ENCODE results near the gene SAMD4A. TPM values are rescaled to one million over a fixed set of nuclear protein-coding genes. Genes with fewer than 3 reads are reported as not detected.

SAMD4A gene
- total RNA-seq, 3 donors from 2014 or later, result 5.4 to 8.1 (median 7.6) TPM

DNA sequence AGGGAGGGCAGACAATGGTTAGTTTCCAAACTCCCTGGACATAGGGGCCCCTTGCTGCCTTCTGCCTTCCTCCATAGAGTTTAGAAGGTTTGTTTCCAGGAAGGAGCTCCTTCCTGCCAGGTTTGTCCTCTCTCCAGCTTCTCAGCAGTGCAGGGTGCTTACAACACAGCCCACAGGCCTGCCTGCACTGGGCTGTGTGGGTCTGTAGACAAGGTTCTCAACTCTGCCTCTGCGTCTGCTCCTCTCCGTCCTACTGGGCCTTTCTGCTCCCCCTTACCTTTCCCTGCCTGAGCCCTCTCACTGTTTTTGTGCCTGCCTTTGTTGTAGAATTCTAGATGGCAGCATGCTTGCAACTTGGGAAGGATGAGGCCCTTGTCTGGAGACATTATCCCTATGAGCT is 124.0 kb downstream of the SAMD4A start:
- Mint-ChIP-seq H3K9me3 (no peaks in the 10 kb centered on the region), H3K36me3 (ENCODE audit: insufficient read depth) (no peaks in the 10 kb centered on the region), H3K4me1 (ENCODE audit: low read depth) (peaks cover 4% of the 10 kb centered on the region), H3K4me3 (no peak overlapping the region), H3K27me3 (ENCODE audit: low read depth) (peaks cover 23% of the 10 kb centered on the region)
- ATAC-seq (no peak), DNase-seq (no peak)

DNA sequence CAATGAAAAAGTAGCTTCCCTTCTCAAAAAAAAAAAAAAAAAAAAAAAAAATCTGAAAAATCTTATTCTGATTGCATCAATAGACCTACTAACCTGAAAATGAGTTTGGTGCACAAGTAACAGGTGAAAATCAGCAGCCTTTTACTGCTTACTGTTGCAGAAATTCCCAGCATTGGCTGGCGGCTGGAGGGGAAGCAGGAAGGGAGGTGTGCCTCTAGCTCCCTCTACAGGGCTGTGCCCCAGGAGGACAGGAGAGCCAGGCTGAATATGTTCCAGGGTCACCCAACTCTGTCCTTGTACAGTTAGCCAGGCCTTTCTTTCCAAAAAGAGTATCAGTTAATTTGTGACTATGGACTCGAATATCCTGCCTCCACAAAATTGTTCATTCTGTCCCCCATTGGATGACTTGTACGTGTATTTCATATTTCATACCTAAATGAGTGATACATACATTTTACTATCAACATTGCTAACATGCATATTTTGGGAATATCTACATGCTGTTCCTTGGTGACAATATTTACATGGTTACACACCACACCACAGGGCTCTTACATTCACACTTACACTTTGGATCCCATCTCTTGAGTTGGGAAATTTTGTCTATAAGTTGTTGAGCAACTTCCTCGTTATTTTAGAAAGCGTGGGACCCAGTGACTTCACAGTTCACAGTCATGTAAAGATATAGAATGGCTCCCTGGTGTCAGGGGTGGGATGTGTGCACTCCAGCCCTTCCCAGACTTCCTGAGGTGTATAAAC is 124.8 kb downstream of the SAMD4A start:
- peaks cover 4% of the 10 kb centered on the region for H3K4me1 Mint-ChIP-seq (ENCODE audit: low read depth)
- DNase-seq, result peak; percentile 35
- H3K27me3 Mint-ChIP-seq (ENCODE audit: low read depth), result peaks cover 20% of the 10 kb centered on the region
- H3K9me3 Mint-ChIP-seq, result no peaks in the 10 kb centered on the region
- H3K4me3 Mint-ChIP-seq, result no peak overlapping the region
- H3K36me3 Mint-ChIP-seq (ENCODE audit: insufficient read depth), result no peaks in the 10 kb centered on the region
- peak in 1 of 2 donors; percentile 56 for ATAC-seq

DNA sequence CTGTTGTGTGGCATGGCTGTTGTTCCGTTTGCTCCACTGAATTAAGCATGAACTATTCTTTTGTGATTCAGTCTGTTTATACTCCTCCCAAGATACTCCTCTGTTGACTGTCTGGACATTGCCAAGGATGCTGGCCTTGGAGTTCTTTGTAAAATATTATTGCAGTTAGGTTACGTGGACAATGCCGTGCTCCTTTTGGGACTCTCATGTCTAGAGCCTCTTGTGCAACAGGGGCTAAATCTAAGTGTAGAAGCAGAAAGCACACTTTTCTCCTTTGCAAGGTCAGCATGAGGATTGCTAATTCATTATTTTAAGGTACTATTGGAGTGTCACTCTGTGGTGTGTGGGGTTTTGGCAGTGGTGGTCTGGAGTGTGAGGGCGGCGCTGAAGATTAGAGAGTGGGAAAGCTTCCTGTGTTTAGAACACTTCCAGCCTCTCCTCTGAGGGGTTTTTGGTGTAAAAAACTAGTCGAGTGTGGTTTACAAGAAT is 125.4 kb downstream of the SAMD4A start:
- no peak for DNase-seq
- Mint-ChIP-seq H3K4me3 (no peak overlapping the region), H3K4me1 (ENCODE audit: low read depth) (peaks cover 4% of the 10 kb centered on the region), H3K27me3 (ENCODE audit: low read depth) (peaks cover 22% of the 10 kb centered on the region), H3K9me3 (no peaks in the 10 kb centered on the region), H3K36me3 (ENCODE audit: insufficient read depth) (no peaks in the 10 kb centered on the region)
- no peak for ATAC-seq

DNA sequence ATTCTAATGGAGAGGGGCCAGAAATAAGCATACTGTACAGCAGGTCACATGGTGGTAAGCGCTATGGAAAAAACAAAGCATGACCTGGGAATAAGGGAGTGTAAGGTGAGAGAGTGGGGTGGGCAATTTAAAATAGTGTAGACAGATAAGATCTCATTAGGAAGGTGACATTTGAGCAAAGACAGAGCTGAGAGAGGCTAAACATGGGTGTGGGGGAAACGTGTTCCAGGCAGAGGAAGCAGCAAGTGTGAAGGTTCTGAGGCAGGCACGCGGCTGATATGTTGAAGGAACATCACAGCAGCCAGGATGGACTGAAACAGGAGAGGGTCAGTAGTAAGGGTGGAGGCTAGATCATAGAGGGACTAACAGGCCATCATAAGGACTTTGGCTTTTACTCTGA is 126.8 kb downstream of the SAMD4A start:
- ATAC-seq (no peak), DNase-seq (no peak)
- Mint-ChIP-seq H3K27me3 (ENCODE audit: low read depth) (peaks cover 19% of the 10 kb centered on the region), H3K4me3 (no peak overlapping the region), H3K4me1 (ENCODE audit: low read depth) (peaks cover 4% of the 10 kb centered on the region), H3K36me3 (ENCODE audit: insufficient read depth) (no peaks in the 10 kb centered on the region), H3K9me3 (no peaks in the 10 kb centered on the region)

DNA sequence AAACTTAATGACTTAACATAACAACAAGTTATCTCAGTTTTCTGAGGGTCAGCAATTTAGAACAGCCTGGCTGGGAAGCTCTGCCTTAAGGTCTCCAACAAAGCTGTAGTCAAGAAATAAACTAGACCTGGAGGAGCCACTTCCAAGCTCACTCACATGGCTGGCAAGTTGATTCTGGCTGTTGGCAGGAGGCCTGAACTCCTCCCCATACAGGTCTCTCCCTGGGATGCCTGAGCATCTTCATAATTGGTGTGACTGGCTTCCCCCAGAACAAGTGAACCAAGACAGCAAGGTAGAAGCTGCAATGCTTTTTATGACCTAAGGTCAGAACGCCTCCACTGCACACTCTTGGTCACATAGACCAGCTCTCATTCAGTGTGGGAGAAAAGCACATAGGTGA is 128.3 kb downstream of the SAMD4A start:
- H3K4me1 Mint-ChIP-seq (ENCODE audit: low read depth), result no peaks in the 10 kb centered on the region
- H3K36me3 Mint-ChIP-seq (ENCODE audit: insufficient read depth), result no peaks in the 10 kb centered on the region
- no peak for DNase-seq
- H3K27me3 Mint-ChIP-seq (ENCODE audit: low read depth), result peaks cover 17% of the 10 kb centered on the region
- H3K4me3 Mint-ChIP-seq, result no peak overlapping the region
- ATAC-seq, result no peak
- no peaks in the 10 kb centered on the region for H3K9me3 Mint-ChIP-seq

DNA sequence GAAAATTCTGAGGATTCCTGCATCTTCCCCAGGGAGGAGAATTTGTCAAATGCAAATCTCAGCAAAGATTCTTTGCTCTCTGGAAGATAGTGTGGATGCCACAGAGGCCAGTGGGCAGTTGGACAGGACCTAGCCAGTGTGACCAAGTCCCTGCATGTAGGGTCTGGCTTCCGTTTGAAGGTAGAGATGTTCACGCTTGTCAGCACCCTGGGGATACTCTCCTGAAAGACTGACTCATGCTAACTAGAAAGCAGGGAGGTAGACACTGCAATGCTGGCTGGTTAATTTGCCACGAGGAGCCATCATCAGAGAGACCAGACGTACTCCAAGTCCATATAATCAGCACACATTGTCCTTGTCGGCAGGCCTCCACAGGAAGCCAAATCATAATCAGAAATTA is 130.1 kb downstream of the SAMD4A start:
- Mint-ChIP-seq H3K4me3 (no peak overlapping the region), H3K9me3 (no peaks in the 10 kb centered on the region), H3K36me3 (ENCODE audit: insufficient read depth) (no peaks in the 10 kb centered on the region), H3K4me1 (ENCODE audit: low read depth) (no peaks in the 10 kb centered on the region), H3K27me3 (ENCODE audit: low read depth) (peaks cover 18% of the 10 kb centered on the region)
- DNase-seq (no peak), ATAC-seq (no peak)

DNA sequence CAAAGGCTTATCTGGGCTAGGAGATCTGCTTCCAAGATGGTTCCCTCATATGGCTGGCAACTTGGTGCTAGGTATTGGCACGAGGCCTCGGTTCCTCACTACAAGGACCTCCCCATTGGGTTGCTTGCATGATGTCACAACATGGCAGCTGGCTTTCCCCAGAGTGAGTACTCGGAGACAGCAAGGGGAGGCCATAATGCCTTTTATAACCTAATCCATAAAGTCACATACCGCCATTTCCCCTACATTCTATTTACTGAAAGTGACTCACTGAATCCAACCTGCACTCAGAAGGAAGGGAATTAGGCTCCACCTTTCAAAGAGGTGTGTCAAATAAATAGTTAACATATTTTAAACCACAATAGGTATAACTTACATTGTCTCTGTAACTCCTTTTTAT is 130.9 kb downstream of the SAMD4A start:
- H3K27me3 Mint-ChIP-seq (ENCODE audit: low read depth), result peaks cover 19% of the 10 kb centered on the region
- no peaks in the 10 kb centered on the region for H3K36me3 Mint-ChIP-seq (ENCODE audit: insufficient read depth)
- H3K4me3 Mint-ChIP-seq, result no peak overlapping the region
- H3K4me1 Mint-ChIP-seq (ENCODE audit: low read depth), result no peaks in the 10 kb centered on the region
- no peak for ATAC-seq
- DNase-seq, result no peak
- H3K9me3 Mint-ChIP-seq, result no peaks in the 10 kb centered on the region

DNA sequence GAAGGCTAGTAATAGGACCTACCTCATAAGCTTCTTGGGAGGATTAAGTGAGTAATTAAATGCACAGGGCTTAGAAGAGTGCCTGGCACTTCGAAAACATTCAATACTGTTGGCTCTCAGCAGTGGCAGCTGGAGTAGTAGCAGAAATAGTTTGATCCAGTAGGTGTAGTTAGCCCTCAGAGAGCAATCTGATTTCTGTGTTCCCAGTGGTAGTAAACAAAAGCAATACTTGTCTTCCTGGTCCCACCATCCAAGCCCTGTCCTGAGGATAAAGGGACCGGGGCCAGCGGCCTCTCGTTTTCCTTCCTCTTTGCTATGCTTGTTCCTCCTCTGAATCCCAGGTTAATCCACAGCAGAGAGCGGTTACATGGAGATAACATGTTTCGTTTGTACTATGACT is 131.6 kb downstream of the SAMD4A start:
- Mint-ChIP-seq H3K4me3 (no peak overlapping the region), H3K36me3 (ENCODE audit: insufficient read depth) (no peaks in the 10 kb centered on the region), H3K9me3 (no peaks in the 10 kb centered on the region), H3K4me1 (ENCODE audit: low read depth) (no peaks in the 10 kb centered on the region), H3K27me3 (ENCODE audit: low read depth) (peaks cover 18% of the 10 kb centered on the region)
- ATAC-seq (no peak), DNase-seq (no peak)

DNA sequence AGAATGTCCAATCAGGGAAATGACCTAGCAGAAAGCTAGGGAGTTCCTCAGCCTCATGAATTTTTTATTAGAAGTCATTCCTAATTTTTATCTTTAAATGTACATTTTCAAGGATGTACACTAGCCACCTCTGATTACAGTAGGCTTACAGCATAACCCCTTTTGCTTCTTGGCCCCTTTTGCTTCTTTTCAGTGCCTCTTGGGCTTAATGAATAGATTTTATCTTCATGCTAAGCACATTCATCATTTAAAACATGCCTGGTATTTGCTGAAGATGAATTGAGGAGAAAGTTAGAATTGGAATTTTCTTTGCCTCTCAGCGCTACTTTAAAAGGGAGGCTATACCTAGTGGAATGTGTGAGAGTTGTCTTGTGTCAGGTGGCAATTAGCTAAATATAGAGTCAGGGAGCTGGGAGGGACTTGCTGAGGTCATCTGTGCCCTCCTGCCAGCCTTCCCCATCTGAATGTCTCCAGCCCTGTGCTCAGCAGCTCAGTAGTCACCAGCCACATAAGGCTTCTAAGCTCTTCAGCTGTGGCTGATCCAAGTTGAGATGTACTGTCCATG is 132.1 kb downstream of the SAMD4A start:
- H3K36me3 Mint-ChIP-seq (ENCODE audit: insufficient read depth), result no peaks in the 10 kb centered on the region
- H3K9me3 Mint-ChIP-seq, result no peaks in the 10 kb centered on the region
- no peaks in the 10 kb centered on the region for H3K4me1 Mint-ChIP-seq (ENCODE audit: low read depth)
- no peak for ATAC-seq
- H3K27me3 Mint-ChIP-seq (ENCODE audit: low read depth), result peaks cover 13% of the 10 kb centered on the region
- no peak for DNase-seq
- no peak overlapping the region for H3K4me3 Mint-ChIP-seq

DNA sequence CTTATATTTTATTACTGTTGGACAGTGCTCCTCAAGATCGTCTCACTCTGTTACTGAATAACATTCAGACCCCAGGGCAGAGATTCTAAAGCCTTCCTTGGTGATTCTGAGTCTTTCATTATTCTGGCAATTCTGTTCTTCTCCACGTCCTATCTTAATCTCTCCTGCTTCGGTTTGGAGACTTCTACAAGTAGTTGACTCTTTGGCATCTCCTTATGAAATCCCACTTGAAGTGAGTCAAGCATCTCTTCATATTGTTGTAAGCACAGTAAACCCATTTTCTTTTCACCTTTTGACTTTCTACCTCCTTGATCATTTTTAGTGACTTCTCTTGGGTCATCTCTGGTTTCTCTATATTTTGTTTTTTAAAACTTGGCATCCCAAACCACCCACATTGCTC is 132.8 kb downstream of the SAMD4A start:
- Mint-ChIP-seq H3K4me1 (ENCODE audit: low read depth) (no peaks in the 10 kb centered on the region), H3K36me3 (ENCODE audit: insufficient read depth) (no peaks in the 10 kb centered on the region), H3K9me3 (no peaks in the 10 kb centered on the region), H3K27me3 (ENCODE audit: low read depth) (peaks cover 9% of the 10 kb centered on the region), H3K4me3 (no peak overlapping the region)
- ATAC-seq (no peak), DNase-seq (no peak)

DNA sequence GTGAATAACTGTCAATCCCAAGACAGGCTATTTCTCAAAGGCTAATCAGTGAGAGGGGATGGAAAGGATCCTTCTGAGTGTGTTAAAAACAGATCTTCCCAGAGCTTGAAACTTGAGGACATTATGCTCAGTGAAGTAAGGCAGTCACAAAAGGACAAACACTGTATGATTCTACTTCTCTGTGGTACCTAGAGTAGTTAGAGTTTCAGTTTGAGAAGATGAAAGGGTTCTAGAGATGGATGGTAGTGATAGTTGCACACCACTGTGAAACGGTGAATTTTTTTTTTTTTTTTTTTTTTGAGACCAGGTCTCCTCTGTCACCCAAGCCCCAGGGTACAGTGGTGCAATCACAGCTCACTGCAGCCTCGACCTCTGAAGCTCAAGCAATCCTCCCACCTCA is 133.8 kb downstream of the SAMD4A start:
- DNase-seq, result no peak
- Mint-ChIP-seq H3K9me3 (no peaks in the 10 kb centered on the region), H3K4me1 (ENCODE audit: low read depth) (no peaks in the 10 kb centered on the region), H3K4me3 (no peak overlapping the region), H3K36me3 (ENCODE audit: insufficient read depth) (no peaks in the 10 kb centered on the region), H3K27me3 (ENCODE audit: low read depth) (peaks cover 9% of the 10 kb centered on the region)
- ATAC-seq, result peak; percentile 27 to 38

DNA sequence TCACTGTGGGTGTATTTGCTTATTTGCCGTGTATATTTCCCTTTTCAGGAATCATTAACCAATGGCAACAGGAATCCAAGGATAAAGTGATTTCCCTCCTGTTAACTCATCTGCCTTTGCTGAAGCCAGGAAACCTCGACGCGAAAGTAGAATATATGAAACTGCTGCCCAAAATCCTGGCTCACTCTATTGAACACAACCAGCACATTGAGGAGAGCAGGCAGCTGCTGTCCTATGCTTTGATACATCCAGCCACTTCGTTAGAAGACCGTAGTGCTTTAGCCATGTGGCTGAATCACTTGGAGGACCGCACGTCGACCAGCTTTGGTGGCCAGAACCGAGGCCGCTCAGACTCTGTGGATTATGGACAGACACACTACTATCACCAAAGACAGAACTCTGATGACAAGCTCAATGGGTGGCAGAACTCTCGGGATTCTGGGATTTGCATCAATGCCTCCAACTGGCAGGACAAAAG is 135.1 kb downstream of the SAMD4A start:
- Mint-ChIP-seq H3K27me3 (ENCODE audit: low read depth) (peaks cover 7% of the 10 kb centered on the region), H3K9me3 (no peaks in the 10 kb centered on the region), H3K36me3 (ENCODE audit: insufficient read depth) (no peaks in the 10 kb centered on the region), H3K4me1 (ENCODE audit: low read depth) (no peaks in the 10 kb centered on the region), H3K4me3 (no peak overlapping the region)
- DNase-seq, result no peak
- no peak for ATAC-seq

DNA sequence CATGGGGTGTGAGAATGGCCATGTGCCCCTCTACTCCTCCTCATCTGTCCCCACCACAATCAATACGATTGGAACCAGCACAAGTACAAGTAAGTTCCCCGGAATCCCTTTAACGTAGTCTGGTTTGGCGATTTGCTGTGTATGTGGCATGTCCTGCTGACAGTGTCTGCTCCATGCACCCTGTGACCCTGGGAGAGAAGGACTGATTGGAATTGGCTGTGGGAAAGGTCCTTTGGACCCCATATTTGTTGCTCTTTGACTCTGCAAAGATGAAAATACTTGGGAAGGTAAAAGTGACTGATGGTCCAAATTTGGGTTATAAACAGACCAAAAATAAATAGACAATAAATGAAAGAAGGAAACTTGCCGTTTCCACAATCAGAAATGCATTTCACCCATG is 135.6 kb downstream of the SAMD4A start:
- H3K9me3 Mint-ChIP-seq, result no peaks in the 10 kb centered on the region
- H3K27me3 Mint-ChIP-seq (ENCODE audit: low read depth), result peaks cover 6% of the 10 kb centered on the region
- no peaks in the 10 kb centered on the region for H3K36me3 Mint-ChIP-seq (ENCODE audit: insufficient read depth)
- ATAC-seq, result no peak
- H3K4me3 Mint-ChIP-seq, result no peak overlapping the region
- no peaks in the 10 kb centered on the region for H3K4me1 Mint-ChIP-seq (ENCODE audit: low read depth)
- DNase-seq, result no peak

DNA sequence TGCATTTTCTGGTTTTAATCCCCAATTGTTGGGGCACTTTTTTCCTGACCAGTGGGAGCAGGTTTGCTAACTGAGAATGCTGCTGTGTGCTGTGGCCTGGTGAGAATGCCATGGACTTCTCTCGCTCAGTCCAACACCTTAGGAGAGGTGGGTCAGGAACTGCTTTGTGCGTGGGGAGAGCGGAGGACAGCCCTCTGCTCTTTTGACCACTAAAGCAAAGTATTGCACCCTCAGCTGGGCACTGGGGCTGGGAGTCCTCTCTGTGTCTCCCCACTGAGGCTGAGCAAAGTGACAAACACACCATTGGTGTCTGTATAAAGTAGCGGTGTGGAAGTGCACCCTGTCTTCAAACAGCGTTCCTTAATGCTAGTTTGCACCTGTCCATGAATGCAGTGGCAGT is 136.2 kb downstream of the SAMD4A start:
- H3K27me3 Mint-ChIP-seq (ENCODE audit: low read depth), result peaks cover 6% of the 10 kb centered on the region
- DNase-seq (no peak), ATAC-seq (no peak)
- H3K4me1 Mint-ChIP-seq (ENCODE audit: low read depth), result no peaks in the 10 kb centered on the region
- no peak overlapping the region for H3K4me3 Mint-ChIP-seq
- no peaks in the 10 kb centered on the region for H3K36me3 Mint-ChIP-seq (ENCODE audit: insufficient read depth)
- no peaks in the 10 kb centered on the region for H3K9me3 Mint-ChIP-seq

DNA sequence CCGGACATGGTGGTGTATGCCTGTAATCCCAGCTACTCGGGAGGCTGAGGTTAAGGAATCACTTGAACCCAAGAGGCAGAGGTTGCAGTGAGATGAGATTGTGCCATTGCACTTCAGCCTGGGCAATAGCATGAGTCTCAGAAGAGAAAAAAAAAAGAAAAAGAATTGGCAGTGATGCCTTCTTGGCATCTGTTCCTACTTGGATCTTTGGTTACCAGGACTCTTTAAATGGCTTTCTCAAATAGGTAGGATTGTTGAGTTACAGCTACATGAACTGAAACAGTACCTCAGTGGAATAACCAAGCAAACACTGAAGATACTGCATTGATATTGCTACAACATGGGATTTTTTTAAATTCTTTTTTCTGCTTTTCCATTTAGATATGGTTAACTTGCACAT is 136.8 kb downstream of the SAMD4A start:
- H3K36me3 Mint-ChIP-seq (ENCODE audit: insufficient read depth), result no peaks in the 10 kb centered on the region
- H3K27me3 Mint-ChIP-seq (ENCODE audit: low read depth), result peaks cover 6% of the 10 kb centered on the region
- ATAC-seq, result no peak

More for the DNA sequence above, 136.8 kb downstream of the SAMD4A start:
- DNase-seq, result no peak
- Mint-ChIP-seq H3K4me1 (ENCODE audit: low read depth) (no peaks in the 10 kb centered on the region), H3K9me3 (no peaks in the 10 kb centered on the region), H3K4me3 (no peak overlapping the region)

Measured in activated T-cell treated with anti-CD3 and anti-CD28 coated beads, Interleukin-2, amount 50 U/mL, for 4 hours (primary cell).